Testis (tissue), 2 donors: ENCODE data around the gene TNXB.

Experiments
- POLR2A ChIP-seq: fragments of 450-650 bp; IDR thresholded peaks from one replicate; pipeline ENCODE4 v1.6.1; 2017; ENCODE audit warnings: antibody characterized with exemption, mild to moderate bottlenecking, moderate library complexity
- TF ChIP-seq, protein P1 (sequence below), 3 experiments: fragments of 450-650 bp in 2 of 3; fragments of 200-600 bp in 1 of 3; sonication (generic) in 1 of 3; IDR thresholded peaks; one replicate each; pipeline ENCODE4 v1.5.1; 2016 to 2019; ENCODE audit warnings: antibody characterized with exemption in 3 of 3, mild to moderate bottlenecking in 2 of 3, moderate library complexity in 1 of 3

GRCh38 chr6:32047855-32048766 lies 61.0 kb downstream of the TNXB start:
- TF ChIP-seq, protein P1, sequence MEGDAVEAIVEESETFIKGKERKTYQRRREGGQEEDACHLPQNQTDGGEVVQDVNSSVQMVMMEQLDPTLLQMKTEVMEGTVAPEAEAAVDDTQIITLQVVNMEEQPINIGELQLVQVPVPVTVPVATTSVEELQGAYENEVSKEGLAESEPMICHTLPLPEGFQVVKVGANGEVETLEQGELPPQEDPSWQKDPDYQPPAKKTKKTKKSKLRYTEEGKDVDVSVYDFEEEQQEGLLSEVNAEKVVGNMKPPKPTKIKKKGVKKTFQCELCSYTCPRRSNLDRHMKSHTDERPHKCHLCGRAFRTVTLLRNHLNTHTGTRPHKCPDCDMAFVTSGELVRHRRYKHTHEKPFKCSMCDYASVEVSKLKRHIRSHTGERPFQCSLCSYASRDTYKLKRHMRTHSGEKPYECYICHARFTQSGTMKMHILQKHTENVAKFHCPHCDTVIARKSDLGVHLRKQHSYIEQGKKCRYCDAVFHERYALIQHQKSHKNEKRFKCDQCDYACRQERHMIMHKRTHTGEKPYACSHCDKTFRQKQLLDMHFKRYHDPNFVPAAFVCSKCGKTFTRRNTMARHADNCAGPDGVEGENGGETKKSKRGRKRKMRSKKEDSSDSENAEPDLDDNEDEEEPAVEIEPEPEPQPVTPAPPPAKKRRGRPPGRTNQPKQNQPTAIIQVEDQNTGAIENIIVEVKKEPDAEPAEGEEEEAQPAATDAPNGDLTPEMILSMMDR (IDR thresholded peaks at IDR 0.05): peak; percentile 68 to 89 (median 88)
- TF ChIP-seq POLR2A: no peak
